ENCODE measurements around the gene MYOZ1.

MYOZ1 gene

GRCh38 chr10:73644767-73645166 is 3.5 kb upstream of the MYOZ1 start:
- ChIA-PET POLR2A (interaction anchor here (0.9 kb wide), 1 partner anchor 19 kb away, joined by 7 read pairs; no protein-coding TSS in a partner anchor), CTCF (interaction anchor here (0.7 to 12.6 kb wide), 26 partner anchors 9 to 392 kb away, joined by 3 to 180 read pairs (median 6); partner anchors contain the start of gene MRPS16)

DNA sequence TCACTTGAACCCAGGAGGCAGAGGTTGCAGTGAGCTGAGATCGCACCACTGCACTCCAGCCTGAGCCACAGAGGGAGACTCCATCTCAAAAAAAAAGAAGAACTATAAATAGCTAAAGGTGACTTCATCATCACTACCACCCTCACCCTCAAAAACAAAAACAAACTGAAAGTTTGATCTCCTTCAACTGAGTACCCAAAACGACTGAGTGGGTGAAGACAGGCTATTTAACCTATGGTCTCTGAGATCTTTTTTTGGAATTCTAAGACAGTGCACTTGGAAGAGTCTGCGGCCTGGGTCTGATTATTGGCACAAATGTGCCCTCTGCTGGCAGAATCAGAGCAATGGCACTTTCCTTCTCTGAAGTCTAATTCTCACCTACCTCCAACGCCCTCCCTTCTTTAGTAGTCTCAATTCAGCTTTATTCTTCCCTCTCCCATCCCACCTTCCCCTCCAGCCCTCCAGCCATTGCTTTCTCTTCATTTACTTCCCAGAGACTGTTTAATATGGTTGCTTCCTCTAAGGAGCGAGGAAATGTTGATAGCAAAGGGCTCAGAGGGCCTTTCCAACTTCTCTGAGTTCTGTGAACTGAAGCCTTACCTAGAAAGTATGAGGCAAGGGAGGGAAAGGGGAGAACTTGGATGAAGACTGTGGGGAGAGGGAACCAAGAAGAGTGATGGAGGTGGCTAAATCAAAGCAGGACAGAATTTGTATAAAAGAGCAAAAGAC is 2.9 kb upstream of the MYOZ1 start:
- DNase-seq (ENCODE audit: extremely low spot score): peak; percentile 74
- POLR2A ChIA-PET: interaction anchor here (0.6 kb wide), 1 partner anchor 14 kb away, joined by 6 read pairs; no protein-coding TSS in a partner anchor

More at GRCh38 chr10:73644767-73645166, 3.5 kb upstream of the MYOZ1 start:
- no peak for TF ChIP-seq CTCF (IDR thresholded peaks at IDR 0.05; ENCODE audit: control extremely low read depth, extremely low read depth, low read depth, missing control alignments)
- DNase-seq (ENCODE audit: extremely low spot score): no peak

DNA sequence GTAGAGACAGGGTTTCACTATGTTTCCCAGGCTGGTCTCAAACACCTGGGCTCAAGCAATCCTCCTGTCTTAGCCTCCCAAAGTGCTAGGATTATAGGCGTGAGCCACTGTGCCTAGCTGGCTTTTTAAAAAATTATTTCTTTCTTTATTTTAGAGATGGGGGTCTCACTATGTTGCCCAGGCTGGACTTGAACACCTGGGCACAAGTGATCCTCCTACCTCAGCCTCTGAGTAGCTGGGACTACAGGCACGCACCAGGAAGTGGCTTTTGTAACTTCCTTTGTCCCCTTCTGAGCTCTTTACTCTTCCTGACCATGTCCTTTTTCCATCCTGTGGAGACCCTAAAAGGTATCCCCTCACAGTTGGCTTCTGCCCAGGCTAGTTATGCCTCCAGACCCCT is 2.1 kb upstream of the MYOZ1 start:
- no peak for DNase-seq (ENCODE audit: extremely low spot score)

More for the DNA sequence above, 2.9 kb upstream of the MYOZ1 start:
- CTCF ChIA-PET: interaction anchor here (0.7 to 12.6 kb wide), 36 partner anchors 9 to 545 kb away, joined by 3 to 180 read pairs (median 5); partner anchors contain the start of gene MRPS16
- TF ChIP-seq CTCF (IDR thresholded peaks at IDR 0.05; ENCODE audit: control extremely low read depth, extremely low read depth, low read depth, missing control alignments): peak; percentile 90

GRCh38 chr10:73639286-73639685 is 2.0 kb downstream of the MYOZ1 start:
- no peak for DNase-seq (ENCODE audit: extremely low spot score)
- POLR2A ChIA-PET: no interaction called here
- CTCF ChIA-PET: interaction anchor here (1.1 kb wide), 1 partner anchor 49 kb away, joined by 3 read pairs; no protein-coding TSS in a partner anchor
- TF ChIP-seq CTCF (IDR thresholded peaks at IDR 0.05; ENCODE audit: control extremely low read depth, extremely low read depth, low read depth, missing control alignments): no peak

More for the DNA sequence above, 2.1 kb upstream of the MYOZ1 start:
- TF ChIP-seq CTCF (IDR thresholded peaks at IDR 0.05; ENCODE audit: control extremely low read depth, extremely low read depth, low read depth, missing control alignments): no peak
- CTCF ChIA-PET: interaction anchor here (0.7 to 12.6 kb wide), 31 partner anchors 8 to 547 kb away, joined by 3 to 180 read pairs (median 5); partner anchors contain the start of genes MRPS16 and P4HA1
- POLR2A ChIA-PET: no interaction called here

GRCh38 chr10:73635781-73636180 is 5.5 kb downstream of the MYOZ1 start:
- no peak for DNase-seq (ENCODE audit: extremely low spot score)
- no peak for TF ChIP-seq CTCF (IDR thresholded peaks at IDR 0.05; ENCODE audit: control extremely low read depth, extremely low read depth, low read depth, missing control alignments)
- ChIA-PET POLR2A (no interaction called here), CTCF (interaction anchor here (1.1 to 1.7 kb wide), 3 partner anchors 8 to 107 kb away, joined by 3 to 4 read pairs (median 4); no protein-coding TSS in a partner anchor)

DNA sequence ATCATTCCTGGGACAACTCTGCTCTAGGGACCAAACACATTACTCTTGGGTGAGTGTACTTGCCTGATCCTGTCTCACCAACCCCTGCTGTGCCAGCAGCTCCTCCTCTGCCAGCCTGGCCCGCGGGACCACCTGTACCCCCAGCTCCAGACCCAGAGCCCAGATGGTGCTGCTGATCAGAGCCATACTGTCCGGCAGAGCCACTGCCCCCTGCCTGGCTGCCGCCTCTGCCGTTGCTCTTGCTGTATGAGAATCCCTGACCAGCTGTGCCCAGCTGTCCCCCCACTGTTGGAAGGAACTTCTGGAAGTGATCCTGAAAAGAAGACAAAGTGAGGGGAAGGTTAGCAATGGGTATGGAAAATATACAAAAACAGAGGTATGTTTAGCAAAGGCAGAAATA is 6.9 kb downstream of the MYOZ1 start:
- ChIA-PET POLR2A (no interaction called here), CTCF (interaction anchor here (1.0 to 3.7 kb wide), 3 partner anchors 10 to 105 kb away, joined by 3 to 13 read pairs (median 3); no protein-coding TSS in a partner anchor)
- no peak for TF ChIP-seq CTCF (IDR thresholded peaks at IDR 0.05; ENCODE audit: control extremely low read depth, extremely low read depth, low read depth, missing control alignments)
- DNase-seq (ENCODE audit: extremely low spot score): no peak
